Lower leg skin (tissue), 4 donors: ENCODE measurements around the gene PRSS48. TPM values are rescaled to one million over a fixed set of nuclear protein-coding genes. Genes with fewer than 3 reads are reported as not detected.
"Not testable (repeated sequence)": the region's sequence is repeated elsewhere in the genome, so short reads cannot be mapped to it uniquely, and the experiment has no call there.

ENCODE experiments used
- DNase-seq, 2 donors: peaks; one replicate each; pipeline ENCODE4 v3.0.0-alpha.2; 2019; ENCODE audit warnings: low spot score in 2 of 2
- H3K4me3 ChIP-seq: fragments of 200-600 bp; sonication (generic); 2 replicates; pipeline ENCODE4 v1.5.1; 2017; ENCODE audit warnings: mild to moderate bottlenecking, low read depth; ENCODE audit not compliant: poor library complexity, severe bottlenecking
- CTCF ChIP-seq, 3 donors: fragments of 450-650 bp; IDR thresholded peaks; one replicate each; pipeline ENCODE4 v1.5.1; 2016; ENCODE audit warnings: antibody characterized with exemption in 3 of 3, mild to moderate bottlenecking in 3 of 3, moderate library complexity in 2 of 3
- POLR2A ChIP-seq, 2 donors: fragments of 450-650 bp; IDR thresholded peaks; one replicate each; pipeline ENCODE4 v1.6.1; 2016 to 2017; ENCODE audit warnings: antibody characterized with exemption in 2 of 2, mild to moderate bottlenecking in 1 of 2, moderate library complexity in 1 of 2
- WGBS, 2 donors: methylation state at CpG; one replicate each; pipeline ENCODE4 v1.1.5; 2018; 5-methylcytosine and 5-hydroxymethylcytosine counted together
- intact Hi-C: fragments of 100-400 bp; cut with DNase I; formaldehyde crosslinking; loops from one replicate; pipeline ENCODE4 v1.15.0; 2023; ENCODE audit warnings: low total_unique reads
- total RNA-seq, 4 donors: library from RNA; depleted of rRNA; stranded (reverse); fragments of >200 nt; gene quantifications; one replicate each; pipeline ENCODE4 v1.1.0, GENCODE V29; 2016

Gene PRSS48
- total RNA-seq, 4 donors from 2014 or later = not detected

- no peak for TF ChIP-seq CTCF (IDR thresholded peaks at IDR 0.05)
- TF ChIP-seq POLR2A (IDR thresholded peaks at IDR 0.05) = no peak
- no peak for DNase-seq
- intact Hi-C loops = no loop called here
- no peak overlapping the region for H3K4me3 ChIP-seq
- WGBS, 2 donors = 93% methylated on average over 4 of the region's 4 CpGs
Measured at GRCh38 chr4:151267104-151267503, 9.9 kb upstream of the PRSS48 start.

- no peak overlapping the region for H3K4me3 ChIP-seq
- WGBS, 2 donors = 59 to 82% methylated on average over 7 of the region's 7 CpGs
- TF ChIP-seq CTCF (IDR thresholded peaks at IDR 0.05) (no peak), POLR2A (IDR thresholded peaks at IDR 0.05) (no peak)
- DNase-seq = no peak
- intact Hi-C loops = no loop called here
Measured at GRCh38 chr4:151267822-151268535, 9.0 kb upstream of the PRSS48 start.

DNA sequence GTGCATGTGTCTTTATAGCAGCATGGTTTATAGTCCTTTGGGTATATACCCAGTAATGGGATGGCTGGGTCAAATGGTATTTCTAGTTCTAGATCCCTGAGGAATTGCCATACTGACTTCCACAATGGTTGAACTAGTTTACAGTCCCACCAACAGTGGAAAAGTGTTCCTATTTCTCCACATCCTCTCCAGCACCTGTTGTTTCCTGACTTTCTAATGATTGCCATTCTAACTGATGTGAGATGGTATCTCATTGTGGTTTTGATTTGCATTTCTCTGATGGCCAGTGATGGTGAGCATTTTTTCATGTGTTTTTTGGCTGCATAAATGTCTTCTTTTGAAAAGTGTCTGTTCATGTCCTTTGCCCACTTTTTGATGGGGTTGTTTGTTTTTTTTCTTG is 8.1 kb upstream of the PRSS48 start:
- DNase-seq, intact Hi-C loops, H3K4me3 ChIP-seq: not testable (repeated sequence)

- WGBS, 2 donors = 54 to 55% methylated on average over 4 of the region's 4 CpGs
Measured at GRCh38 chr4:151284534-151285245, 7.7 kb downstream of the PRSS48 start.

GRCh38 chr4:151287409-151287808 is 10.4 kb downstream of the PRSS48 start:
- TF ChIP-seq POLR2A (IDR thresholded peaks at IDR 0.05) (no peak), CTCF (IDR thresholded peaks at IDR 0.05) (no peak)
- no peak overlapping the region for H3K4me3 ChIP-seq
- intact Hi-C loops = no loop called here
- 85 to 91% methylated on average over 7 of the region's 7 CpGs for WGBS, 2 donors
- no peak for DNase-seq

More at GRCh38 chr4:151284534-151285245, 7.7 kb downstream of the PRSS48 start:
- H3K4me3 ChIP-seq = no peak overlapping the region
- DNase-seq = no peak
- intact Hi-C loops = no loop called here
- no peak for TF ChIP-seq POLR2A (IDR thresholded peaks at IDR 0.05)
- TF ChIP-seq CTCF (IDR thresholded peaks at IDR 0.05) = no peak

DNA sequence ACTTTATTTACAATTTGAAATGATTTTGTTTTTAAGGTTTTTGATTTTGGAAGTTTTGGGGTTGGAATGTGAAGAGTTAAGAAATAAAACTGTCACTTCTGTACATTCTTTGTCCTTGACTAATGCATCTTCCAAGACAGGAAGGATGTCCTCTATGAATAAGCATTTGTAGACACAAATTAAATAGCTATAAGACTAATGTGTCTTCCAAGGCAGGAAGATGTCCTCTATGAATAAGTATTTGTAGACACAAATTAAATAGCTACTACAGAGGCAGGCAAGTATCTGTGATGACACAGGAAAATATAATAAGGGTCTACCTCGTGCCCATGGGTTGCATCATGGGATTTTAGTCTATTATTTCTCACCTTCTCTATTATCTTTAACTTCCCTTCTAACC is 14.5 kb downstream of the PRSS48 start:
- no peak for DNase-seq
- no peak overlapping the region for H3K4me3 ChIP-seq
- TF ChIP-seq POLR2A (IDR thresholded peaks at IDR 0.05) = no peak
- TF ChIP-seq CTCF (IDR thresholded peaks at IDR 0.05) = no peak
- intact Hi-C loops = no loop called here
- 62 to 65% methylated on average over 1 of the region's 1 CpG for WGBS, 2 donors
